PC-9 (cell line): ENCODE results near the gene DNMT3A. TPM values are rescaled to one million over a fixed set of nuclear protein-coding genes. Genes with fewer than 3 reads are reported as not detected.

Experiments used
- BruUV-seq: library from RNA; stranded (reverse); fragments of 400-500 nt; replicated peaks from 2 replicates; lab custom pipeline; 2021; lab: Mats Ljungman, UMichigan
- CTCF ChIA-PET: fragments of 300-600 bp; sonication (Branson Sonifier 250); formaldehyde crosslinking; loops from one replicate; lab custom pipeline; 2022; ENCODE audit warnings: antibody characterized with exemption; lab: Charles Lee
- POLR2A ChIA-PET: fragments of 300-600 bp; sonication (Branson Sonifier 250); formaldehyde crosslinking; loops from one replicate; lab custom pipeline; 2022; ENCODE audit warnings: antibody characterized with exemption; ENCODE audit not compliant: unreplicated experiment; lab: Charles Lee
- DNase-seq, 2 experiments: peaks; one replicate each; pipeline versions ENCODE4 v3.0.0 to v3.0.0-alpha.2; 2015 to 2022; ENCODE audit warnings: mixed read lengths in 1 of 2
- H2AFZ ChIP-seq: fragments of 200-600 bp; sonication (generic); 2 replicates; pipeline ENCODE4 v1.8.1; 2017; ENCODE audit warnings: antibody characterized with exemption
- H3F3A ChIP-seq: fragments of 200-600 bp; sonication (generic); 2 replicates; pipeline ENCODE4 v1.8.1; 2017; ENCODE audit warnings: antibody characterized with exemption, mild to moderate bottlenecking, low read depth; ENCODE audit not compliant: insufficient read depth
- H3K27ac ChIP-seq: fragments of 200-600 bp; sonication (generic); 2 replicates; pipeline ENCODE4 v1.6.1; 2016; ENCODE audit warnings: mixed run types
- H3K27me3 ChIP-seq: fragments of 200-600 bp; sonication (generic); 2 replicates; pipeline ENCODE4 v1.6.1; 2016; ENCODE audit warnings: low read depth, mixed run types; ENCODE audit not compliant: insufficient read depth
- H3K36me3 ChIP-seq: fragments of 200-600 bp; sonication (generic); 2 replicates; pipeline ENCODE4 v1.6.1; 2016; ENCODE audit warnings: low read depth, mixed run types
- H3K4me1 ChIP-seq: fragments of 200-600 bp; sonication (generic); replicated peaks from 2 replicates; pipeline ENCODE4 v1.6.1; 2016; ENCODE audit warnings: mixed run types; ENCODE audit not compliant: insufficient read depth
- H3K4me2 ChIP-seq: fragments of 200-600 bp; sonication (generic); 2 replicates; pipeline ENCODE4 v1.6.1; 2017; ENCODE audit warnings: mixed run types
- H3K4me3 ChIP-seq: fragments of 200-600 bp; sonication (generic); 2 replicates; pipeline ENCODE4 v1.6.1; 2016; ENCODE audit warnings: mixed run types
- H3K79me2 ChIP-seq: fragments of 200-600 bp; sonication (generic); 2 replicates; pipeline ENCODE4 v1.6.1; 2017; ENCODE audit warnings: low read depth, mixed run types
- H3K9me2 ChIP-seq: fragments of 200-600 bp; sonication (generic); 2 replicates; pipeline ENCODE4 v1.8.1; 2017; ENCODE audit warnings: mild to moderate bottlenecking; ENCODE audit not compliant: insufficient read depth
- H3K9me3 ChIP-seq: fragments of 200-600 bp; sonication (generic); 2 replicates; pipeline ENCODE4 v1.8.1; 2016; ENCODE audit warnings: low read depth; ENCODE audit not compliant: insufficient read depth
- H4K20me1 ChIP-seq: fragments of 200-600 bp; sonication (generic); 2 replicates; pipeline ENCODE4 v1.8.1; 2017; ENCODE audit not compliant: insufficient read depth
- CTCF ChIP-seq: fragments of 200-600 bp; sonication (generic); conservative IDR thresholded peaks from 2 replicates; pipeline ENCODE4 v1.6.1; 2017; ENCODE audit warnings: mixed run types, antibody characterized with exemption, mild to moderate bottlenecking, moderate library complexity
- EZH2 ChIP-seq: fragments of 200-600 bp; sonication (generic); IDR thresholded peaks from 2 replicates; pipeline ENCODE4 v1.8.0; 2017; ENCODE audit warnings: antibody characterized with exemption, low read depth
- intact Hi-C: fragments of 100-400 bp; cut with micrococcal nuclease; formaldehyde crosslinking; loops from one replicate; pipeline ENCODE4 v1.10.0; 2022; ENCODE audit not compliant: unreplicated experiment
- total RNA-seq: library from RNA; stranded (reverse); gene quantifications from 2 replicates; pipeline ENCODE4 v1.2.3, GENCODE V29; 2021

The DNMT3A gene
- total RNA-seq, 1 experiment from 2014 or later, result 38.9 TPM

GRCh38 chr2:25313711-25314513 lies 27.8 kb downstream of the DNMT3A start:
- intact Hi-C loops, result no loop called here
- Histone ChIP-seq H3K9me3 (no peaks in the 10 kb centered on the region), H3K27ac (no peak overlapping the region), H2AFZ (no peak overlapping the region), H3K4me2 (no peak overlapping the region), H3K9me2 (no peaks in the 10 kb centered on the region), H3K79me2 (no peaks in the 10 kb centered on the region), H3F3A (peaks cover 5% of the 10 kb centered on the region), H4K20me1 (peaks cover 2% of the 10 kb centered on the region; the same call in 1 of the 2 replicates), H3K4me3 (no peak overlapping the region), H3K27me3 (no peaks in the 10 kb centered on the region), H3K36me3 (no peaks in the 10 kb centered on the region), H3K4me1 (peaks cover 20% of the 10 kb centered on the region)
- ChIA-PET CTCF (no interaction called here), POLR2A (no interaction called here)
- no peak for DNase-seq
- no peak for TF ChIP-seq EZH2
- no peak for TF ChIP-seq CTCF
- no TSS peak for BruUV-seq

- intact Hi-C loops, result no loop called here
- POLR2A ChIA-PET, result interaction anchor here (0.7 kb wide), 1 partner anchor 77 kb away, joined by 3 read pairs; no protein-coding TSS in a partner anchor
- no peaks in the 10 kb centered on the region for H3K9me2 ChIP-seq
- H3K27ac ChIP-seq, result no peak overlapping the region
- no peak for DNase-seq
- H3F3A ChIP-seq, result peaks cover 5% of the 10 kb centered on the region
- H3K9me3 ChIP-seq, result no peaks in the 10 kb centered on the region
- H3K79me2 ChIP-seq, result no peaks in the 10 kb centered on the region
- no peaks in the 10 kb centered on the region for H3K36me3 ChIP-seq
- no peak overlapping the region for H3K4me3 ChIP-seq
- H2AFZ ChIP-seq, result no peak overlapping the region
- no peaks in the 10 kb centered on the region for H3K27me3 ChIP-seq
- H3K4me2 ChIP-seq, result no peak overlapping the region
- CTCF ChIA-PET, result no interaction called here
- BruUV-seq, result no TSS peak
- H3K4me1 ChIP-seq, result peaks cover 20% of the 10 kb centered on the region
- peaks cover 4% of the 10 kb centered on the region; the same call in 1 of the 2 replicates for H4K20me1 ChIP-seq
- TF ChIP-seq EZH2 (no peak), CTCF (no peak)
These were observed 28.6 kb downstream of the DNMT3A start for GRCh38 chr2:25312958-25313710.

- Histone ChIP-seq H3K27ac (no peak overlapping the region), H3K79me2 (no peaks in the 10 kb centered on the region), H2AFZ (no peak overlapping the region), H3K4me3 (no peak overlapping the region), H3F3A (peaks cover 5% of the 10 kb centered on the region), H3K4me2 (0 out of 2 replicates have a peak overlapping the region, but pooled peaks have one; percentile 5), H3K9me3 (no peaks in the 10 kb centered on the region), H3K36me3 (no peaks in the 10 kb centered on the region), H3K27me3 (no peaks in the 10 kb centered on the region), H3K4me1 (peaks cover 20% of the 10 kb centered on the region), H4K20me1 (peaks cover 4% of the 10 kb centered on the region; the same call in 1 of the 2 replicates), H3K9me2 (no peaks in the 10 kb centered on the region)
- CTCF ChIA-PET, result no interaction called here
- POLR2A ChIA-PET, result interaction anchor here (0.7 kb wide), 1 partner anchor 76 kb away, joined by 3 read pairs; no protein-coding TSS in a partner anchor
- intact Hi-C loops, result no loop called here
- BruUV-seq, result no TSS peak
- TF ChIP-seq EZH2, result no peak
- TF ChIP-seq CTCF, result no peak
- peak in 1 of 2 experiments; percentile 31 for DNase-seq
These were observed 29.7 kb downstream of the DNMT3A start for GRCh38 chr2:25311865-25312575.
